ENCODE data around the gene HDAC9.

DNA sequence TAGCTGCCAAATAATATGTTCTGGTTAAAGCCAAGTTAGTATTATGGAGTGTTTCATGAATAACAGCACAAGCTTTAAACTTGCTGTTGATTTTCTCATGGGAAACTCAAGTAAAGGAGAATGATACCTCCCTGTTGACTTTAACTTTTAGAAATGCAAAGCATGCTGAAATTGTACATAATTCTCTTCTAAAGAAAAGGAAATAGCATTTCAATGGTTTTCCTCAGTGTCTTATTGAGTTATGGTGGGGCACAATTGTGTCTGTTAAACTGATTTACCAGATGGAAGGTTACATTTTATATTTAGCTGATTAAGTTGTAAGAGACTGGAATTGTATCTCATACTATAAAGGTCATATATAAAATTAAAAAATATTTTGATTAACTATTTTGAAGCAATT, 119.3 kb downstream of the HDAC9 start:
- TF ChIP-seq, protein P1, sequence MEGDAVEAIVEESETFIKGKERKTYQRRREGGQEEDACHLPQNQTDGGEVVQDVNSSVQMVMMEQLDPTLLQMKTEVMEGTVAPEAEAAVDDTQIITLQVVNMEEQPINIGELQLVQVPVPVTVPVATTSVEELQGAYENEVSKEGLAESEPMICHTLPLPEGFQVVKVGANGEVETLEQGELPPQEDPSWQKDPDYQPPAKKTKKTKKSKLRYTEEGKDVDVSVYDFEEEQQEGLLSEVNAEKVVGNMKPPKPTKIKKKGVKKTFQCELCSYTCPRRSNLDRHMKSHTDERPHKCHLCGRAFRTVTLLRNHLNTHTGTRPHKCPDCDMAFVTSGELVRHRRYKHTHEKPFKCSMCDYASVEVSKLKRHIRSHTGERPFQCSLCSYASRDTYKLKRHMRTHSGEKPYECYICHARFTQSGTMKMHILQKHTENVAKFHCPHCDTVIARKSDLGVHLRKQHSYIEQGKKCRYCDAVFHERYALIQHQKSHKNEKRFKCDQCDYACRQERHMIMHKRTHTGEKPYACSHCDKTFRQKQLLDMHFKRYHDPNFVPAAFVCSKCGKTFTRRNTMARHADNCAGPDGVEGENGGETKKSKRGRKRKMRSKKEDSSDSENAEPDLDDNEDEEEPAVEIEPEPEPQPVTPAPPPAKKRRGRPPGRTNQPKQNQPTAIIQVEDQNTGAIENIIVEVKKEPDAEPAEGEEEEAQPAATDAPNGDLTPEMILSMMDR (IDR thresholded peaks at IDR 0.05): no peak
- no peak for TF ChIP-seq ZFX (IDR thresholded peaks at IDR 0.05; ENCODE audit: borderline replicate concordance)

Data from 22Rv1 (cell line).